Measurements from ENCODE around the gene ZNF860.
A peak's percentile ranks its signal among the peaks of the same experiment; 100 is the strongest.

ZNF860 gene

DNA sequence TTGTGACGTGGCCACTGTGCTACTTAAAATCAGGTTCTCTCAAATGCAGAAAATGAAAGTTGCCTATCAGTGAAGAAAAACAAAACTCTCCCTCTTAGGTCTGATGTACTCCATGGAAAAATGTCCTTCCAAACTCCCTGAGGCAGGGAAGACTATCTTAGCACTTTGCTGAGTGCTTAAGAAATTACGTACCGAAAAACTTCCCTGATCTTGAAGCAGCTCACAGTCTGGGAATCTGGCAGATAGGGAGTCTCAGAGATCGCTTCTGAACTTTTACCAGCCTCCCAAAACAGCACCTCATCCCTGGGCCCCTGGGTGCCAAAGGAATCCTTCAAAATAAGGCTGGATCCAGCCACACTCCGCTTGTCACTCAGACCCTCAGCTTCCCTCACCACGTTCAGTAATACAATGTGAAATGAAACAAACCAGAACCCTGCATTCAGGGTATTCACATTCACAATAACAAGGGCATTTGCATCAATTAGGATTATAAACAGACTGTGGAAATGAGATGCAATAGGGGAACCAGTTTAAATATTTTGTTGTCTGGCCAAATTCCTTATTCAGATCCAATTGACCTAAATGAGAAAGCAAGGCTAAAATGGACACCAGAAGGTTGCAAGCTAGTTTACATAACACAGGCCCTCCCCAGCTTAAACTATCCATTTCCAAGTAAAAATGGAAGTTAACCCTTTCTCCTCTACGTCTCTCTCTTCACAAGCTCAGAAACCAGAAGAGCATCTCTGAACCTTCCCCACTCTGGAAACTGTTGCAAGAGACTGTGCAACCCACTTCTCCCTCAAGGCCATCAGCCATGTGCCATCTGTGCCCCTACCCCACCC lies 21.4 kb upstream of the ZNF860 start:
- no peak for DNase-seq (ENCODE audit: low read depth, low spot score)
- peak overlapping the region; percentile 88 for H3K27ac ChIP-seq

DNA sequence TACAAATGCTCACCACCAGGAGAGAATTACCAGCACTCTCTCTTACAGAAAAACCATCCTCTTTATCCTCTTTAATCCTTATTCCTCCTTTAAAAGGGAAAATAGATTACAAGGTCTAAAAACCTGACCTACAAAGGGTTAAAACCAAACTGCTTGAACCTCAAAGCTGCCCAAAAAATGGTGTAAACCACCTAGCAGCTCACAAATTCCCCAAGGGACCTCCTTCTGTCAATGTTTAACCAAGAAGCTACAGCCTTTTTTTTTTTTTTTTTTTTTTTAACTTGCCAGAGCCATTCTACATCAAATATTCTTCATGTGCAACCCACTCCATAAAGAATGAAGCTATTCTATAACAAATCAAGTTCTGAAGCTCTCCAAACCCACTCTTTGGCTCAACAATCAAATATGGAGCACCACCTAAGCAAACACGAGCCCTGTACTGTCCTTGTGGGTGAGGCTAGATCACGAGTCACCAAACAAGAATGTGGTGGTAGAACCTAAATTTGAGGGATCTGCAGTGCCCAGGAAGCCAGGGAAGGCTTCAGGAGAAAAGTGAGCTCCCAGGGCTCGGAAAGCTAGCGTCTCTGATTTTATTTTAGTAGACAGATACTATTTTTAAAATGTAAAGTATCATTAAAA lies 20.6 kb upstream of the ZNF860 start:
- no peak for DNase-seq (ENCODE audit: low read depth, low spot score)
- H3K27ac ChIP-seq, result peak overlapping the region; percentile 88

DNA sequence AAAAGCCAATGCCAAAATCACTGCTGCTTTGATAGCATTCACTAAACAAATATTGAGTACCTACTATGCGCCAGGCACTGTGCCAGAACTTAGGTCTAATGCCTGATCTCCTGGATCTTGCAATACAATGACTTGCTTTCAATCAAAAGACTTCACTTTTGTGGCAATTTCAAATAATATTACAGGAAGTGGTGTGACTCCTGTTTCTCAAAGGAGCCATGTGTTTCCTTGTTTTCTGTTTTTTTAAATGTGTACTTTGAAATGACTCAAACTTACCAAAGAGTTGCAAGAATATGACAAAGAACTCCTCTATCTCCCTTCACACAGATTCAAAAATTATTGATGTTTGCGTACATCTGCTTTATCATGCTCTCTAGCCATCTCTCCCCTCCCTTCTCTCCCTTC lies 18.7 kb upstream of the ZNF860 start:
- DNase-seq (ENCODE audit: low read depth, low spot score), result no peak
- H3K27ac ChIP-seq, result peak overlapping the region; percentile 88

DNA sequence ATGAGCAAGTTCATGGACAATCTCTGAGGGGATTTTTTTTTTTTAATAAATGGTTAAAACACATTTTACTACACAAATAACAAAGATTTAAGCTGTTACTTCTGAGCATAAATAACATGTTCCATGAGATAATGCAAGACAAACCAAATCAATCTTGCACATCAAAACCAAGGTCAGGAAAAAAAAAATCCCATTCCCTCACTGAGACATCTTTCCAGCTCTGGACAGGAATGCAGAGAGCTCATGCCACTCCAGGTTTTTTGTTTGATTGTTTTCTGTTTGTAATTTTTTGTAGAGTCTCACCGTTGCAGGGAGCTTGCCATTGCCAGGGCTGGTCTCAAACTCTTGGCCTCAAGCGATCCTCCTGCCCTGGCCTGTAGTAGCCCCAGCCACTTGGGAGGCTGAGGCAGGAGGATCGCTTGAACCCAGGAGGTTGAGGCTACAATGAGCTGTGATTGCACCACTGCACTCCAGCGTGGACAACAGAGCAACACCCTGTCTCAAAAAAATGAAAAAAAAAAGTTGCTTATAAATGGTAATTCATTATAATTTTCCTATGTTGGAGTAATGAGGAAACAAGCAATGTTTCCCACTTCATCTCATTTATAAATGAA lies 14.5 kb upstream of the ZNF860 start:
- peak overlapping the region; percentile 97 for H3K27ac ChIP-seq

DNA sequence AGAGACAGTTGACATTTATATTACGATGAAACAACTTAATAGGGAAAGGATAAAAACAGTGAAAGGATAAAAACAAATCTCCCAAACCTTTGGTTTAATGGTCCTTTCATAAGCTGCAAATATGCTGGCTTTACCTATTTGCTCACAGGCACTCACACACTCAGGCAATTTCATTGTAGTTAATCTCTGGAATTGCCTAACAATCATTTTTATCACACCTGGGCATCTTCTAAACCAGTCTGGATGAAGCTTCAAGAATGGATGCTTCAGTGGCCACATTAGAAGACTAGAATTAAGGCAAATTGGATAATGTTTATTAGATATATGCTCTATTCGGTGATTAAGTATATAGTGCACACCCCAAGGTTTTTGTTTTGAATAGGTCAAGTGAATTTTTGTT lies 14.0 kb upstream of the ZNF860 start:
- peak overlapping the region; percentile 97 for H3K27ac ChIP-seq
- DNase-seq (ENCODE audit: low read depth, low spot score), result no peak

More for the DNA sequence above, 14.5 kb upstream of the ZNF860 start:
- DNase-seq (ENCODE audit: low read depth, low spot score), result no peak

DNA sequence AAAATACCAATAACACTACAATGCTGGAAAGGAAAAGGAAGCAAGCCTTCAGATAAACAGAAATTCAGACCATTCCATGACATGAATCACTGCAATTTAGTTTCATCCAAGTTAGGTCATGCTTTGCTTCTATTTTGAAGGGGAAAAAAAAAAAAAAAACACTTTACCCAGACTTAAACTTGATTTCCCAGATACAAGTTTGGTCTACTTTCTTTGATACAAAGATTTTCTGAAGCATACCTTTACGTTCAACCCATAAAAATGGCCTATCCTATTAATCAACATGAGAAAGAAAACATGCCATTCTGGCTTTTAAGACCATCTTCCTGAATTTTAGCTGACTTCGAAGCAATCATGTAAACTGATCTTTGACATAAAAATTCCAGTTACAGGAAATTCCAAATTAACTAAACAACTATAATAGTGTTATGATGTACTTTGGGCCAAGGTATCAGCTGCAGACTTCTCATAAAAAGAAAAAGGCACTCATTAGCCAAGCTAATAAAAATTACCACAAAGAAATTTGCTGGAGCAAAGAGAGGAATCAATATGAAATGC lies 13.1 kb upstream of the ZNF860 start:
- no peak for DNase-seq (ENCODE audit: low read depth, low spot score)
- H3K27ac ChIP-seq, result peak overlapping the region; percentile 97

DNA sequence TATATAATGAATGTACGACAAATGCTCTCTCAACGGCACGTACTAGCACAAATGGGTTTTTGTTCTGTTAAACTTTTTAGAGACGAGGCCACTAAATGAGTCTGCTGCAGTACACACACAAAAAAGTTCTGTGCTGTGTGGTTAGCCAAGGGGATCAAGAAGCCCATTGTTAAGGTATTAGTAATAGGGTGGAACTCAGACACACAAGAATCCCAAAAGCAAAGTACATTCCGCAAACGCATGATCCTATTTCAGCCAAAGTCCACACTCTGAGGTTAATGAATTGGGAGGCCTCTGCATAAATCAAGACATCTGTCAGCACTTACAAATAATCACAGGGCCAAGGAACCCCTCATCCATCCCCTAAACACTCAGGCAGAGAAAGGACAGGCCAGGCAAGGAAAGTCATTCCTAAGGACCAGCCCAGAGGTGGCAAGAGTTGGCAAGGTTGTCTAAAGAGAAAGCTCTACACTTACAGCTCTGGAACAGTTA lies 12.6 kb upstream of the ZNF860 start:
- H3K27ac ChIP-seq, result peak overlapping the region; percentile 97

DNA sequence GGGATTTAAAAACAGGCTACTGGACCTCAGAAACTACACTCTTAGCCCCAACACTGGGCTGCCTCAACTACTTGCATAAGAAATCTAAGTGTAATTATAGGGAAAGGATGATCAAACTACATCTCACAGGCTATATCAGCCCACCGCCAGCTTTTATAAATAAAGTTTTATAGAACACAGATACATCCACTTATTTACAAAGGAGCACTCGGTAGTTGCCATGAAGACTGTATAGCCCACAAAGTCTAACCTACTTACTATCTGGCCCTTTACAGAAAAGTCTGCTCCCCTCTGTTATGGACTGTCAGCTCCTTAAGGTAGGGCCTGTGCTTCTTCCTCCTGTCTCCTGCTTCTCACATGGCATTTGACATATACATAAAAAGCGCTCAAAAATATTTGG lies 9.9 kb upstream of the ZNF860 start:
- no peak overlapping the region for H3K27ac ChIP-seq
- no peak for DNase-seq (ENCODE audit: low read depth, low spot score)

More for the DNA sequence above, 12.6 kb upstream of the ZNF860 start:
- peak; percentile 85 for DNase-seq (ENCODE audit: low read depth, low spot score)

DNA sequence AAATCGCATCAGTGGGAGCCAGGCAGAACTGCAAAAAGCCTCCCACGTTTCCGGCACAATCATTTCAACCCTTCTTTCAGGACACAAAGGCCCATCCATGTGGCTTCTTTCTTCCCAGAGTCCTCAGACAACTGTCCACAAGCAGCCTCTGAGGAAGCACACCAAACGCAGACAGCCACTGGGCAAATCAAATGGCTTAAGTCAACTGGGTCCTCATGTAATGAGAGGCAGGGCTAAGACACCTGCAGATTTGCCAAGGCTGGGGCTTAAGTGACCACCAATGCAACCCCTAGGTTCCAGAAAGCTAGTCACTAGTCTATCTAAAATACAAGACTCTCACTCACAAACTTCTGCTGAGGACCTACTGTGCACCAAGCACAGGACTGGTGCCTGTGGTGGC lies 8.5 kb upstream of the ZNF860 start:
- no peak overlapping the region for H3K27ac ChIP-seq
- DNase-seq (ENCODE audit: low read depth, low spot score), result no peak

DNA sequence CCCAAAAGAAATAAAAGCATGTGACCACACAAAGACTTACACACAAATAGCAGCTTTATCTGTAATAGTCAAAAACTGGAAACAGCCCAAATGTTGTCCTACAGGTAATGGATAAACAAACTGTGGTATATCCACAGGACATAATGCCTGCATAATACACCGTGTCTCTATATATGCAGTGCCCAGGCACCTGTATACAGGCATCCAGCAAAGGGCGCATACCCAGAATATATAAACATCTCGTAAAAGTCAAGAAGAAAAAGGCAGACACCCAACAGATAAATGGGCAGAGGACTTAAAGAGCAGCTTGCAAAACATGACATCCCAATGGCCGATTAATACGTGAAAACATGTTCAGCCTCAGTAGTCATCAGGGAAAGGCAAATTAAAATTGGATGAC lies 7.7 kb upstream of the ZNF860 start:
- no peak overlapping the region for H3K27ac ChIP-seq
- DNase-seq (ENCODE audit: low read depth, low spot score), result no peak

DNA sequence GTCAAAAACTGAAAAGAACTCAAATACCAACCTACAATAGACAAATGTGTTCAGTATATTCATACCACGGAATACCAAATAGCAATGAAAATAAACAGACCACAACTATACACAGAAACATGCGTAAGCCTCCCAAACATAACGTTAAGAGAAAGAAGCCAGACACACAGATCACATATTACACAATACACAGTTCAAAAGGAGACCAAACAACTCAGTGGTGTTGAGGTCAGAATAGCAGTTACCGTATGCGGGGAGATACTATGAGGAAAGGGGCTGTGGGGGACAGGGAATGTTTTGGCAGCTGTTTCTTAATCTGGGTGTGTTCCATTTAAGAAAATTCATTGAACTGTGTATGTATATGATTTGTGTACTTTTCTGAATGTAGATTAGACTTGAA lies 7.1 kb upstream of the ZNF860 start:
- no peak overlapping the region for H3K27ac ChIP-seq

DNA sequence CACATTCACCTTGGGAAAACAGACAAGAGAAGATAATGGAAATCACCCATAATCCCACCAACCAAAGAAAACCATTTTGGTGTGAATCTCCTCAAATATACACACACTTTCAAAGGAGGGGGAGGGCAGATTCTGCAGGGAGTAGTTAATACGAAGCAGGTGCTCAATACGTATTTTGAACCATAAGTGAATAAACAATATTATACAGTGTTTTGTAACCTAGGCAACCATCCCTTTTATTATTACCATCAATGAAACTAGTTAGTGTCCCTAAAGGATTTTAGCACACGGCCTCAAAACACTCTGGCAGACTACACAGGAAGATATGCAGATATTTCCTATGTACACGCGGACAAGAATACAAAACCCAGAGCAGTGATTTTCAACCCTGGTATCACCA lies 6.6 kb upstream of the ZNF860 start:
- no peak overlapping the region for H3K27ac ChIP-seq
- DNase-seq (ENCODE audit: low read depth, low spot score), result no peak

More for the DNA sequence above, 7.1 kb upstream of the ZNF860 start:
- no peak for DNase-seq (ENCODE audit: low read depth, low spot score)

DNA sequence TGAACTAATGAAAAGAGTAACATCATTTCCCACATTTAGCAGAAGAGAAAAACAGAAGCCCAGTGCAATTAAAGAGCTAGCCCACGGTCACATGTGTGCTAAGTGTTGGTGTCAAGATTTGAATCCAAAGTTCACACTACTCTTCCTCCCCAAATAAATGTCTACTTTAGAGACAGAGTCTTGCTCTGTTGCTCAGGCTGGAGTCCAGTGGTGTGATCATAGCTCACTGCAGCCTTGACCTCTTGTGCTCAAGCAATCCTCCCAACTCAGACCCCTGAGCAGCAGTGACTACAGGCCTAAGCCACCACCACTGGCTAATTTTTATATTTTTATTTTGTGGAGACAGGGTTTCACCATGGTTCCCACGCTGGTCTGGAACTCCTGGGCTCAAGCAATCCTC lies 5.2 kb upstream of the ZNF860 start:
- no peak overlapping the region for H3K27ac ChIP-seq
- no peak for DNase-seq (ENCODE audit: low read depth, low spot score)

DNA sequence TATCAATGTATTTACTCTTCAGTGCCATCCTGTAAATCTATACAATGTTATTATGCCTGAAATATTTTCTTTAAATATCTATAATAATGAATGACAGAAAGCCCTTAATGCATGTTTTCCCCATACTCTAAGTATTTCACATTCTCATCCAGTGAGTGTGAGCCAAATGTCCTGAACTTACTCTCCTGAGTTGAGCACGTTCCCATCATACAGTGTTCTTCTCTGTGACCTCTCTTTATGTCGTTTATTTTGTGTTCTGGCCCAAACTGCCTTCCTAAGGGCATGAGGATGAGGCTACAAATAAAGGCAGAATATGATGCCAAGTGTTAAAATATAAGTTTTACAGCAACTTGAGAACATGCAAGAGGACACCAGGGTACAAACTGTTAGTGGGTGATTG lies 3.8 kb upstream of the ZNF860 start:
- H3K27ac ChIP-seq, result no peak overlapping the region

DNA sequence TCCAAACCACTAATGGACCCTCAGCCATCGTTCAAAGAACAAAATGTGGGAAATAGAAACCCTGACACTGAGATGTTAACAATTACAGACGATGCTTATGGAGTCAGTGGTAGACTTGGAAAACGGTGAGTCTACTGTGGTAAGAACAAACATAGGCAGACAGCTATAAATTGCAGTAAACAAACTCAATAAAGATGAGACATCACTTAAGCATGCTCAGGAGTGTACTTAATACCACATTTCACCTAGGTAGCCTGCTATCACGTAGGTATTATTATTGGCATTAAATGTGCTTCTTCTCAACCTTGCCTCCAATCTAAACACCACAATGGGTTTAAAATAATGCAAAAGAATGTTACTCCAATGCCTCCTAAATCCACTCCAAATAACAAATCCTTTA lies 3.0 kb upstream of the ZNF860 start:
- H3K27ac ChIP-seq, result peak overlapping the region; percentile 94
- DNase-seq (ENCODE audit: low read depth, low spot score), result peak; percentile 75

More for the DNA sequence above, 3.8 kb upstream of the ZNF860 start:
- no peak for DNase-seq (ENCODE audit: low read depth, low spot score)

DNA sequence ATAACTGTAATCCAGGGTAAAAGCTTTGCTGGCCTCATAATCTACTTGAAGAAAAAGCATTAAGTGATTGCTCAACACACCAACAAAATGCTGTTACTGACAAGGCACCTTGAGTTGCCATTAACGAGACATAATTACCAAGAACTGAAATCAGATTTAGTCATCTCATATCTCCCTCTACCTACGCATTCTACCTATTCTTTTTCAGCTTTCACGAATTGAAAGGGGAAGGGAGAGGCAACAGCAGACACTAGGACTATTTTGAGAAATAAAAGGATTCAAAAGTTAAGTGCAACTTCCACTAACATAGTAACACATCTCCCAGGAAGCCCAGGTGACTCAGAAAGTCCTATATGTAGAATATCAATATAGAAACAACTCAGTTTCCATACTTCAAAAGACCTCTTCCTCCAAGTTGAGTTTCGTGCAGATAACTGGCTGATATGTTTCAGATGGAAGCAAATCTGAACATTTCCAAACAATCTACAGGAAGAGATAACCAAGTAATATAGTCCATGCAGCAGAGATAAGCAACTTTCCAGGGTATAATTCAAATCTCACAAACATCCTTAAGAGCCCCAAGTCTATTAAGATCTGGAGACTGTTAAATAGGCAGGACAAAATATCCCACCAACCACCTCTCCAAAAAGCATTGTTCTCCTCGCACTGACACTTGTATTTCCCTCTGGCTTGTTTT lies 2.4 kb upstream of the ZNF860 start:
- DNase-seq (ENCODE audit: low read depth, low spot score), result no peak
- peak overlapping the region; percentile 94 for H3K27ac ChIP-seq

DNA sequence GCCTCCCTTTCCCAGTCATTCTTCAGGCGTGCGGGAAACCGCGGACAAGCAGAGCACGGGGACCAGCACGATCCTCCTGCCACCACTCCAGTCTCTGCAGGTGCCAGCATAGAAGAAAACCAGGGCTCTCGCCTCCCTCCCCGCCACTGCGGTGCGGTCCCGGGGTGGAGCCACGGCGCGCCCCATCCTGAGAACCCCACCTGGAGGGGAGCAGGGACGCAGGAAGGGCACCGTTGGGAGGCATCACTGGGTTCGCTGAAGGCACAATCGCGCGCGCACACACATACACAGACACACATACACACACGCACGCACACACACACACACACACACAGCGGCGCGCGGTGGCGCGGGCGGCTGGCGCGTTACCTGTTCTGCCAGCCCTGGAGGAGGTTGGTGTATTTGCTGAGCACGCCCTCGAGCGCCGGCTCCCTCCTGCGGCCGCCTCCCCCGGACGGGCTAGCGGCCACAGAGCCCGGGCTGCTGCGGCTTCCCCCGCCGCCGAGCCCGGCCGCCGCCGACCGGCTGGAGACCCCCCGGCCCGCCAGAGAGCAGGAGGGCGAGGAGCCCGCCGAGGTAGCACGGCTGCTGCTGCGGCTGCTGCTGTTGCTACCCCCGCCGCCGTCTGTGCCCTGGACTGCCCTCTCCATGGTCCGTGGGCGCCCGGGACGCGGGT lies 882 bp upstream of the ZNF860 start:
- peak; percentile 64 for DNase-seq (ENCODE audit: low read depth, low spot score)

DNA sequence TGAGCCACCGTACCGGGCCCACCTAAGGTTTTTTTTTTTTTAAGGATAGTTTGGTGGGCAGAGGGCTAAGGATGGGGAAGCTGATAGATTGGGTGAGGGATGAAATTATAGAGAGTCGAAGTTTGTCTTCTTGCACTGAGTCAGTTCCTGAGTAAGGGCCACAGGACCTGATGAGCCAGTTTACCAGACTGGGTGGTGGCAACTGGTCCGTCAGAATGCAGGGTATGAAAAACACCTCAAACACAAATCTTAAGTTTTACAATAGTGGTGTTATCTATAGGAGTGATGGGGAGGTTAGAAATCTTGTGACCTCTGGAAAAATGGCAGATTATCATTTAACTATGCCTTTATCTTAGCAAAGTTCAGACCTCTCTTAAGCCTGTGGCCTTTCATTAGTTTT lies 2.8 kb downstream of the ZNF860 start:
- DNase-seq (ENCODE audit: low read depth, low spot score), result no peak
- peak overlapping the region; percentile 23 for H3K27ac ChIP-seq

More for the DNA sequence above, 882 bp upstream of the ZNF860 start:
- H3K27ac ChIP-seq, result peak overlapping the region; percentile 94

DNA sequence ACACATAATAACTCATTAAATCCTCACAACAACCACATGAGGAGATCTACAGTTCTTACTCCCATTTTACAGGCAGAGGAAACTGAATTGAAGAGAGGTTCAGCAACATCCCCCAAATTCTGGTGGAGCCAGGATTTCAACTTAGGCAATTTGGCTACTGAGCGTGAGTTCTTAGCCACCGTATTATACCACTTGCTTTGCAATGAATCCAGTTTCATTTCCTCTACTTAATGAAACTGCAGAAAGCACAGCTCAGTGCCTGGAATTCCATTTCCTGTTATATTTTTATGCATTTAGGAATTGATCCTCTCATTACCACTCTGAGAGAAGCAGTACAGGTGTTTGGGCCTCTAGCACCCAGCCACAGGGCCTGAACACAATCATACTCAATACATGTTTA lies 4.3 kb downstream of the ZNF860 start:
- DNase-seq (ENCODE audit: low read depth, low spot score), result no peak
- no peak overlapping the region for H3K27ac ChIP-seq

DNA sequence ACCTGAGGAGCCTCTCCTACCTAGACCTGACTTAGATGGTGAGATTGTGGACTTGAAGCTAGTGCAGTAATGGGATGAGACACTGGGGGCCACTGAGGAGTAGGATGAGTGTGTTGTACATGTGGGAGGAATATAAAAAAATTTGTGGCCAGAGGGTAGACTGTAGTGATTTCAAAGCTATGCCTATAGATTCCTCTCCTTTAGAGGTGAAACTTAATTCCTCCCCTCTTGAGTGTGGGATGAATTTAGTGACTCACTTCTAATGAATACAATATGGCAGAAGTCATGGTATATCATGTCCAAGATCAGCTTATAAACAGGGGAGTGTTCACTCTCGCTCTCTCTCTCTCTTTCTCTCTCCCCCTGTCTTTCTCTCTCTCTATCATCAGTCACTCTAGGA lies 6.7 kb downstream of the ZNF860 start:
- no peak for DNase-seq (ENCODE audit: low read depth, low spot score)
- H3K27ac ChIP-seq, result no peak overlapping the region
